HFF-Myc (cell line): ENCODE measurements around the gene ATP7B.

Experiments used
- DNase-seq: peaks from one replicate; pipeline ENCODE4 v3.0.0-alpha.2; 2011; ENCODE audit warnings: low read depth; ENCODE audit errors: extremely low read depth
- H3K4me3 ChIP-seq: replicated peaks from 2 replicates; pipeline ENCODE4 v1.5.1; 2011; ENCODE audit warnings: low read depth, mild to moderate bottlenecking, control low read depth, low read length
- CTCF ChIP-seq: IDR thresholded peaks from 2 replicates; pipeline ENCODE4 v1.5.1; 2012; ENCODE audit warnings: mild to moderate bottlenecking, low read depth, low read length, control low read depth; ENCODE audit errors: missing control alignments

The ATP7B gene

DNA sequence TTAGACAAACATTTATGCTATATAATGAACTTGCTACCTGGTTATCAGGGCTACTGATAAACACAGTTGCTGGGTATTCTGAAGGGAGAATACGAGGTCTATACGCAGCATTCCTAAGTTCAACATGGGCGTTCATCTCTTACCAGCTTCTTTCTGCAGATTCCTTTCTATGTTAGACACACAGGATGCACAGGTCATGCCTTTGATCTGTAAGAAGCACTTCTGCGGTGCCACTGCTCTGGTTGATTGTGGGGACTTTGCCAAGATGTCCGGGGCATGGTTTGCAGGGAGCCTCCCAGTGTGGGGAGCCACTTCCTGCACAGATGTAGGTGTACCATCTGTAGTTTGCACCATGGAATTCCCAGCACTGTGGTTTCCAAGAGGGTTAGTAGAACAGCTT lies 40.9 kb downstream of the ATP7B start:
- no peak overlapping the region for H3K4me3 ChIP-seq
- no peak for TF ChIP-seq CTCF
- DNase-seq: no peak

DNA sequence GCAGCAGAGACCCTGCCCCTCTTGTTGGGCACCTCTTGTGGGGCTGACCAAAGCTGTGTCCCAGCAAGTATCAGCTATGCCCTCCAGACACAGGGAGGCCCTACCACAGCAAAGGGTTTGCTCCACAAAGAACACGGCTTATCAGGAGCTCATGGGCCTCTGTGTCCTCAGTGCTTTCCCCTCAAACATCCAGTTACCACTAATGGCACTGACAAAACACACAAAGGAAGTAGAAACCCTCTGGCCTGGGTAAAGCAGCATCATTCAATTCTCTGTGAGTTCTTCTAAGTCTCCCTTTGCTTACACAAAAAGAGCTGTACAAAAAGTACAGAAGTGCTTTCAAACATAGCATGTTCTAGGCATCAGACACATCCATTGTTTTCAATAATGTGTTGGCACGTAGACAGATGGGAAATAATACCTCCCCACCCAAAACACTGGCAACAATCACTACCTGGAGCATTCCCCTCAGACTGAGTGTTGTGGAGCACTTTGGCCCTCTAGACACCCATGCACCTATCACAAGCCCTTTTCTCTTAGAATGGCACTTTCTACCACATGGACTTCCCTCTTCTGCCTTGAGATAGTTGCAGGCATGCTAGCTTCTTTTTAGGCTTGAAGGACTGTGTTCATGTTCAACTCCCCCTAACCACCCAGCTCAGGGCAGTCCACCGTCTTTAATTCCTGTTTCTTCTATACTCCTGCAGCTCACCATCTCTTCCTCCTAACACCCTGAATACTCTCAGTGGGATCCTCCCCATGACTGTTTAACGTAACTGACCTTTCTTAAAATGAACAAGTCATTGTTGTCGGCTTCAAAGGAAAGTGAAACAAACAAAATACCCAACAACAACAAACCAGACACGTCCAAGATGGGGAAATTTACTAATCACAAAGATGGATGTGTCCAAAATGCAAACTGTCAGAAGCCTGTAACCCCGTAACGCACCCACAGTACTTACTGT lies 43.5 kb downstream of the ATP7B start:
- TF ChIP-seq CTCF: no peak
- no peak for DNase-seq
- no peak overlapping the region for H3K4me3 ChIP-seq

DNA sequence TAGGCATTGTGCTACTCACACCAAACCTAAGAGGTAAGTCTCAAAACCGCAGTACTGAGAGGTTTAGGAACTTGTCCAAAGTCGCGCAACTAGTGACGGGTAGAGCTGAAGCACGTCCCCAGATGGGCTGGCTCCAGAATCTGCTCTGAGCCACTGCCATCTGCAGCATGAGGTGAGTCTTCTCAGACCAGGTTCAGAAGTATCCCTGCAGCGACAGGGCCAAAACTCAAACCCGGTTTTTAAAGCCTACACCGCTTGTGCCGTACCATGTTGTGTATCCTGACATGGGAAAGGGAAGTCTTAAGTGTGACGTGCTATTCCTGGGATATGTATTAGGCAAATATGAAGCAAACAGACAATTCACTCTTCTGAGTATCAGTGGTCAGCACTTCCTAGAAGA lies 45.1 kb downstream of the ATP7B start:
- no peak for TF ChIP-seq CTCF
- no peak overlapping the region for H3K4me3 ChIP-seq
- no peak for DNase-seq

DNA sequence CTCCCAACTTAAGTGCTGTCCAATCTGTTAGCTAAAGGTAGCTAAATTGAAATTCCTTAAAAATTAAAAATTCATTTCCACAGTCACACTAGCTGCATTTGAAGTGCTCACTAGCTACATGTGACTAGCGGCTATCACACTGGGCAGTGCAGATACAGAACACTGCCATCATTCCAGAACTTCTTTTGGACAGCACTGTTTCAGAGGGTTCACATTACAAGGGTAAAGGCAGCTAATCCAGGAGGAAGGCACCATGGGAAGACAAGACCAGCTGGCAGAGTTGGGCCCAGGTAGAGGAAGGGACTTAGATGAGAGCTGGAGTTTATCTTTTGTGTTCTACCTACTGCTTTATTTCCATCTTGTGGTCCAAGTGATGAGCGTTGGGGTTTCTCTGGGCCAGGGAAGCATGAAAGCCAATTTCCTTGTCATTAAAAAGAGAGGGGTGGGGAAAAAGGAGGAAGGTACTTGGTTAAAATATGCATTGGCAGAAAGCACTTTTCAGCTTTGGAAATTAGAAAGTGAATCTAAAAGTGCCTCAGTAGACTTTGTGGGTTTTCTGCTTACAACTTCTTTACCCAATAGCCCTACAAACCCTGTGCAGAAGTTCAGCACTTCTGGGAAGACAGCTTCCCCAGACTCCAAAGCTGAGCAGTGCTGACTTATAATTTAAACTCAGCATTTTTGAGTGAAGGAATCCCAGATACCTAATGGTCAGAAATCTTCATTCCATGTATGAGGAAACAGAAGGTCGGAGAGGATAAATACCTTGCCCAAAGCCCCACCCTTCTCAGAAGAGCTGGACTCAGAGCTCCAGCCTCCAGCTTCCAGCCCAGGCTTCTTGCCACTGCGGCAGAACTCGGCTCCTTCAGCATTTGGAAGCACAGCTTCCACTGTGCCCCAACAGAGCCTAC lies 49.5 kb downstream of the ATP7B start:
- no peak for TF ChIP-seq CTCF
- H3K4me3 ChIP-seq: no peak overlapping the region
- no peak for DNase-seq

GRCh38 chr13:51960766-51961165 lies 50.5 kb downstream of the ATP7B start:
- DNase-seq: no peak
- TF ChIP-seq CTCF: no peak
- no peak overlapping the region for H3K4me3 ChIP-seq

GRCh38 chr13:51959773-51960172 lies 51.5 kb downstream of the ATP7B start:
- no peak for DNase-seq
- no peak for TF ChIP-seq CTCF

More at GRCh38 chr13:51959773-51960172, 51.5 kb downstream of the ATP7B start:
- H3K4me3 ChIP-seq: no peak overlapping the region
